GM08714 (cell line): ENCODE data around the gene IRF7.
A peak's percentile ranks its signal among the peaks of the same experiment; 100 is the strongest.

ENCODE experiments used
- H3K4me3 ChIP-seq: fragments of 200-500 bp; sonication (Bioruptor generic); 2 replicates; pipeline ENCODE4 v1.5.1; 2014; ENCODE audit warnings: mild to moderate bottlenecking, low read length, inconsistent platforms
- ZNF274 ChIP-seq: IDR thresholded peaks from 2 replicates; pipeline ENCODE4 v1.6.1; 2012; ENCODE audit warnings: mild to moderate bottlenecking, low read depth, low read length

The IRF7 gene

DNA sequence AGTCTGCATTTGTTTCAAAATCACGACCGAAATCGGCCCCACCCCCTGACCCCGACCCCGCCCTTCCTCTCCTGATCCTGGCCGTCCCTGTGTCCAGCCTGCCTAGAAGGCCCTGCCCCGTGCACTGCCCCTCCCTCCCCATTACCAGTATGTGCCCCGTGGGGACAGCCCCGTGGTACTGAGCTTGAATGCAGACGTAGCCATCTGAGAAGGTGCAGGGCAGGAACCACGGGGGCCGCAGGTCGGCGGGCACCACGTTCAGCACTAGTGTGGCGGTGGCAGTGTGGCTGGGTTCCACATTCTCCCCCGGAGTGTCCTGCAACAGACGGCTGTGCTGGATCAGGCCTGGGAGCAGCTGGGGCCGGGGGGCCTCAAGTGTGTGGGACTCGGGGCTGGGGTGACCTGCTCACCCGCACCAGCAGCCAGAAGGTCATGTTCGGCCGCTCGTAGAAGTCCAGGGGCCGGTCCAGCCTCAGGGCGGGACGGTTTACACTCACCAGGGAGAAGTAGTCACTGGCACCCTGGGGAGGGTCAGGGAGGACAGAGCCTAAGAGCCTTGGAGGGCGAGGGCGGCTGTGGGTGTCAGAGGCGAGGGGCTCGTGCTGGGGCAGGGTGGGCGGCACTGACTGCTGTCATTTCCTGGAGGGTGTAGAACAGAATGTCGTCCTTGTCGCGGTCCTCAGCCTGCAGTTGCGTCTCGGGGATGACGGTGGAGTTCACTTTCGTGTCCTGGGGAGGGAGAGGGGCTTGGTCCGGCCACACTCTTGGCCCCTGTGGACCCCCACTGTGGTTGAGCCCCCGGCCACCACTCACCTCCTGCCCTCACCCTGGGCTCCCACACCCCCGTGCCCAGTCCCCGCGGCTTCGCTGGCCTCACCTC is 5.4 kb upstream of the IRF7 start:
- no peak overlapping the region for H3K4me3 ChIP-seq
- no peak for TF ChIP-seq ZNF274

DNA sequence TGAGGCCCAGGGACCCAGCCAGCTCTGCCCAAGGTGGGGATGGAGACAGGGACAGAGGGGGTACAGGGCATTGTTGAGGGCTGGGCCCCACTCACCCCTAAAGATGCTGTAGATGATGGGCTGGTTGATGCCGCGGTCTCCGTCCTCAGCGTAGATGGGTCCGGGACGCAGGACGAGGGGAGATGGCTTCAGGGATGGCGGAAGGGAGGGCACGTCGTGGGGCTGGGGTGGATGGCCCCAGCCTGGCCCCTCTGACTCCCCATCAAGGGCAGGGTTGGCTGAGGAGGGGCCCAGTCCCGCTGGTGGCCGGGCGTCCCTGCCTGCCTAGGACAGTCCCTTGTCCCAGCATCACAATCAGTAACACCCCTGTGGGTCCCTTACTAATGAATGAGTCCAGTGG is 4.5 kb upstream of the IRF7 start:
- TF ChIP-seq ZNF274, result no peak
- H3K4me3 ChIP-seq, result no peak overlapping the region

DNA sequence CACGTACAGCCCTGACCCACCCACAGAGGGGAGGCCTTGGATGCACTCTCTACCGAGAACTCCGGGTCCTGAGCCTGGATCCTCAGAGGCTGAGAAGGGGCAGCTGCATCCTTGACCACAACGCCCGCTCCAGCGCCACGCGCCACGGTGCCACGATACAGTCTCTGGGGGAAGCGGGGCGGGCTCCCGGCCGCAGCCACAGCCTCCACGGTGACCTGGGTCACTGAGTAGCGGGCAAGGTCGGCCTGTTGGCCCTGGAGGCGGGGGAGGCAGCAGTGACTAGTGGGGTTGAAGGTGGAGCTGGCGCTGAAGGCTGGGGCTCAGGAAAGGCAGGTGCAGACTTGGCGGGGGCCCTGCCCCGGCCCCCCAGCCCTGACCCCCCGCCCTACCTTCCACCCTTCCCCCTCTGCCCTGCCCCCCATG is 3.9 kb upstream of the IRF7 start:
- TF ChIP-seq ZNF274, result no peak
- no peak overlapping the region for H3K4me3 ChIP-seq

DNA sequence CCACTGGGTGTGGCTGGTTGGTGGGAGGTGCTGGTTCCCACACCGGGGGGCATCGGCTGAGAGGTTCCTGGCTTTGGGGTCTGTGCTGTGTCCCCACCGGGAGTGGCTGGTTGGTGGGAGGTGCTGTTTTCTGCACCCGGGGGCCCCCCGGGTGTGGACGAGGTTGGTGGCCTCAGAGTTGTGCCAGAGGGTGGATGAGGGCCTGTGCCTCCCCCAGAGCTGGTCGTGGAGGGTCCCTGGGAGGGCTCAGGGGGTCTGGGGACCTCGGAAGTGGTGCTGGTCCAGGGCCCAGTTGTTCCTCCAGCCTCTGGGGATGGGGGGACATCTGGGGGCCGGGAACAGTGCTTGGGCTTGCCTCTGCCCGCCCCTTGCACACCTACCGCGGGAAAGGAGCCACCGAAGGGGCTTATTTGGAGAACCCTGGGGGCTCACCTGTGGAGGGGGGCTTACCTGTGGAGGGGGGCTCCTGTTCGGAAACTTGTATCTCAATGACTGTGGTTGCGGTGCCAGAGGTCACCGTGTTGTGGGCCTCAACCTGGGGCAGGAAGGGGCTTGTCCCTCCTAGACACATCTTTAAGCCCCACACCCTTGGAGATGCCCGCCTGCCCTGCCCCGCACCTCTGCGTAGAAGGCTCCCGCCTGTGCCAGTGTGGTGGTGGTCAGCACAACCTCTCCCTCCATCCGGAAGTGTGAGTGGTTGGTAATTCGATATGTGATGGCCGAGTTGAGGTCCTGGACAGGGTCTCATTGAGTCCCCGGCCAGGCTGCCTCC is 3.3 kb upstream of the IRF7 start:
- H3K4me3 ChIP-seq, result no peak overlapping the region
- TF ChIP-seq ZNF274, result no peak

DNA sequence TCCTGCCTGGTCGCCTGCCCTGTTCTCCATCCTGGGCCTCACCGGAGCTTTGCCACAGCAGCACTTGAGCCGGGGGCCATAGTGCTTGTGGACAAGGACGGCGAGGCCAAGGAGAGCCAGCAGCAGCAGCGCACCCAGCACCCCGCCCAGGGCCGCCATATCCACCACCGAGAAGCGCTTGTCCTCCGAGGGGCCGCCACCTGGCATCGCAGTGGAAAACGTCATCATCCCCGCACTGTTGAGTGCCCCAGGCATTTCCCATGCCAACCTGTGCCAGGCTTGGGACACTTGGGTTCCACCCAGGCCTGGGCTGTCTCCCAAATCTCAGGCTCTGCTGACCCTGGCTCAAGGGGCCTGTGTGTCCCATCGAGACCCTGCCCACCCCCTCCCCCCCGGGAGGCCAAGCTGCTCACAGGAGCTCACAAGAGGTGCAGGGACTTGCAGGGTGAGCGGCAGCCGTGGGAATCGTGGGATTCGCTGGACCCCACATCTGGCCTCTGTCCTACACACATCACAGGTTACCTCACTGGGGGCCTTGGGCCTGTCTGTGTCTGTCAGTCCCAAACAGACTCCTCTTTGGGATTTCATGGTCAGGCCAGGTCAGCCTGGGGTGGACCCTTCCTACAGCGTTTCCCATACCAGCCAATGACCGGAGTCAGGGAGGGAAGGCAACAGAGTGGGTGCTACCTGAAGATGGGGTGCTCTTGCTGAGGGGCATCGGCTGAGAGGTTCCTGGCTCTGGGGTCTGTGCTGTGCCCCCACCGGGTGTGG is 2.3 kb upstream of the IRF7 start:
- no peak for TF ChIP-seq ZNF274
- no peak overlapping the region for H3K4me3 ChIP-seq

DNA sequence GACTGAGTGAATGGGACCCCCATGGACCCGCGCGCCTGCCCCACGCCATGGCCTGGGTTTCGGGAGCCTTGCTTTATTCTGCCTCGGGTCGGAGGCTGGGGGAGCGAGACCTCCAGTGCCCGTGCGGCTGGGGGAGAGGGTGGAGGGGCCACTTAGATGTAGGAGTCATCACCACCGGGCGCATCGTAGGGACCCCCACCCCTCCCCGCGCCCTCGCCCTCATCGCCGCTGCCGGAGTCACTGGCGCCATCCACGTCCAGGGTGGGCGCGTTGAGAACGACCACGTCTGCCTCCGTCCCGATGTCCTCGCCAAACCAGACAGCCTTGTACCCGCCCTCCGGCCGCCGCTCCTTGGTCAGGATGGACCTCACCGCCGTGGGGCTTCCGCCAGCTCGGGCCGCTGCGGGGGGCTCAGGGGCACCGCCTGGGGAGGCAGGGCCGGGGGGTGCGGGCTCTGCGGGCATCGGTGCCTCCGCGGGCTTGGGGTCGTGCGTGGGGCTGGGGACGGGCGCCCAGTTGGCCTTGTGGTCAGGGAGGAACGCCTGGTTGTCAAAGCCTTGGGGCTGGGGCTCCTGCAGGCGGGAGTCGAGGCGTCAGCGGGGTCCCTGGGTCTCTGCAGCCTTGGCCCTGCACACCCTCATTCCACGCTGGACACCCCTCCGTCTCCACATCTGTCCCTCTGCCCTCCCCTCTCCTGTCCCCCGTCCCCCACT is 1.6 kb upstream of the IRF7 start:
- no peak overlapping the region for H3K4me3 ChIP-seq
- TF ChIP-seq ZNF274, result no peak

DNA sequence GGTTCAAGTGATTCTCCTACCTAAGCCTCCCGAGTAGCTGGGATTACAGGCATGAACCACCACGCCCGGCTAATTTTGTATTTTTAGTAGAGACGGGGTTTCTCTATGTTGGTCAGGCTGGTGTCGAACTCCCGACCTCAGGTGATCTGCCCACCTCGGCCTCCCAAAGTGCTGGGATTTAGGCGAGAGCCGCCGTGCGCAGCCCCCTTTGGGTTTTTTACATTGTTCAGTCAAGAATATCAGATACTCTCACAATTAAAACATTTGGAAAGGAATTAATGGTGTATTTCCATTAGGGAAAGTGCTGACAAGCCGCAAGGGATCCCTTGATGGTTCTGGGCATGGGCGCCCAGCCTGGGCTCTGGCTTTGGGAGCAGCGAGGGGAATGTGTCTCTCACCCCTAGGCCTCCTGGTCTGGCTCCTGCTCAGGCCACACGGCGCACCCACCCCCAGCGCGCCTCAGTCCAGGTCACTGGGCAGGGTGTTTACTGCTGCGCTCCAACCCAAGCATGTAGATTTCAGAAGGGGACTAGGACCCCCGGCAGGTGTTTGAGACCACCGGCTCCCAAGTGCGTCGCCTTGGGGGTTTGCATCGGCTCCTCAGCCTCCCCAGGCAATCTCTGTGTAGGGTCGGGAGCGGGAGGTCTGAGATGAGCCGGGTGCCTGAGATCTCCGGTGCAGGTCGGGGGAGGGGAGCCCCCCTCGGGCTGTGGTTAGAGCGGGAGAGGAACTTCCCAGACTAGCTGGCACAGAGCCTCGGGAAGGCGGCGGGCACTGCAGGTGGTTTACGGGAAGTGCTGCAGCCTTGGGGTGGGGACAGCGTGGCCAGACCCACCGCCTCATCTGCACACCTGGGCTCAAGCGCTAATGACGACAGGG is 809 bp upstream of the IRF7 start:
- peak overlapping the region; percentile 0; the same call in 1 of the 2 replicates for H3K4me3 ChIP-seq
- no peak for TF ChIP-seq ZNF274

DNA sequence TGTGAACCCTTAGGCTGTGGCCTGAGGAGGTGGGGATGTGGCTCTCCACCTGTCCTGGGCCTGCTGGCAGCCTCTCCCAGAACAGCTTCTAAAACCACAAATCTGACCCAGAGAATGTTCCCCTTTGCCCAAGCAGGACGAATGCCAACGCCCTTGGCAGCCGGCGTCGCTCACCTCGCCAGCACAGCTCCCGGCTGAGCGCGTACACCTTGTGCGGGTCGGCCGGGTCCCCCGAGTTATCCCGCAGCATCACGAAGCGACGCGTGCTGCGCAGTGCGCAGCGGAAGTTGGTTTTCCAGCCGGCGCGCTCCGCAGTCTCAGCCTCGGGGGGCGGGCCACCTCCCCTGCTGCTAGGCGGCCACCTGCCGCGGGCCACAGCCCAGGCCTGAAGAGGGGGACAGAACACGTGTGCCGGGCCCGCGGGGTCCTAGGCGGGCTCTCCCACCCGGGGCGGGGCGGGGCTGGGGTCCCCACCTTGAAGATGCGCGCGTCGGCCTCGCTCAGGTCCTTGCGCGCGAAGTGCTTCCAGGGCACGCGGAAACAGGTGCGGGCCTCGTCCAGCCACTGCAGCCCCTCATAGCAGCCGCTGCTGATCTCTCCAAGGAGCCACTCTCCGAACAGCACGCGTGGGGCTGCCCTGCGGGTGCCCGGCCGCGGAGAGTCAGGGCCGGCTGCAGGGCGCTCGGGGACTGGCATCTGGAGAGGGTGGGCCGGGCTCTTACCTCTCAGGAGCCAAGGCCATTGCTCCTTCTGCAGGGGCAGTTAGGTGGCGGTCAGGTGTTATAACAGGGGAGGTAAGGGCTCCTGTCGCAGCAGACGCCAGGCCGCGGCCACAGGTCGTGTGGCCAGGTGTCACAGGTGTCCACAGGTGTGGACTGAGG is 887 bp downstream of the IRF7 start:
- no peak for TF ChIP-seq ZNF274
- peak overlapping the region; percentile 95 for H3K4me3 ChIP-seq

DNA sequence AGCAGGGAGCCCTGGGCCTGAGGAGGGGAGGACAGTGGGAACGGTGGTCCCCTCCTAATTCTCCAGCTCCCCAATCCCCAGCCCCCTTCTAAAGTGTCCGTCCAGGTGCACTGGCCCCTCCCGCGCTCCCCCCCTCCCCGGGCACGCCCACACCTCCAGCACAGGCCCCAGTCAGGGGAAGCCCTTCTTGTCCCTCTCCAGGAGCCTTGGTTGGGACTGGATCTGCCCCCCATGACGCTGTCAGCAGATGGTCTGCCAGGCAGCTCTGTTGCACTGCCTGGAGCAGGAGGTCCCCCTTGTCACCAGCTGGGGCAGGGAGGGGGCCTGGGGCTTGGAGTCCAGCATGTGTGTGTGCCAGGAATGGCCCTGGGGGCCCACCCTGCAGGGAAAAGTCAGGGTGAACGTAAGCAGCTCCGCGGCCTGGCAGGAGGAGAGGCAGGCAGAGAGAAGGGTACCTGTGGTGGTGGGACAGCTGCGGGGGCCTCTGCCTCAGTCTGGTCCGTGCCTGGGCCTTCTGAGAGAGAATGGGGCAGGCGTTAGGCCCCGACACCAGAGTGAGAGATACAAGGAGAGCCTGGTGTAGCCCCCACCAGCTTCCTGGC is 1.6 kb downstream of the IRF7 start:
- peak overlapping the region; percentile 95; the same call in 1 of the 2 replicates for H3K4me3 ChIP-seq
- TF ChIP-seq ZNF274, result no peak

DNA sequence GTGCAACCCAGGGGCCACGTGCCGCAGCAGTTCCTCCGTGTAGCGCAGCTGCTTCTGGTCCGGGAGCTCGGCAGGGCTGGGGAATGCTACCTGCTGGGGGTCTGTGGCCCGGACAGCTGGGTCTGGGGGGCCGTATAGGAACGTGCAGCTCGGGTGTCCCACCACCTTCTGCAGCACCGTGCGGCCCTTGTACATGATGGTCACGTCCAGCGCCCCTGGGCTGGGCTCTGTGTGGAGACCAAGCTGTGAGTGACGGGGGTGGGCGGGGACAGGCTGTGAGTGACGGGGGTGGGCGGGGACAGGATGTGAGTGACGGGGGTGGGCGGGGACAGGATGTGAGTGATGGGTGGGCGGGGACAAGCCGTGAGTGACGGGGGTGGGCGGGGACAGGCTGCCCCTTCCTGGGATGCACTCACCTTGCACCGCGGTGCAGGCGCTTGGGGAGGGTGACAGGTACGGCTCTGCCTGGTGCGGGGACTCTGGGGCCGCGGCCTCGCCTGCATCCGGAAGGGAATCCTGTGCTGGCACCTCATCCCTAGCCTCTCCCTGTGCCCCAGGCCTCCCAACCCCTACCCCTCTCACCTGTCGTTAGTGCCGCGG is 2.3 kb downstream of the IRF7 start:
- peak overlapping the region; percentile 95; the same call in 1 of the 2 replicates for H3K4me3 ChIP-seq

DNA sequence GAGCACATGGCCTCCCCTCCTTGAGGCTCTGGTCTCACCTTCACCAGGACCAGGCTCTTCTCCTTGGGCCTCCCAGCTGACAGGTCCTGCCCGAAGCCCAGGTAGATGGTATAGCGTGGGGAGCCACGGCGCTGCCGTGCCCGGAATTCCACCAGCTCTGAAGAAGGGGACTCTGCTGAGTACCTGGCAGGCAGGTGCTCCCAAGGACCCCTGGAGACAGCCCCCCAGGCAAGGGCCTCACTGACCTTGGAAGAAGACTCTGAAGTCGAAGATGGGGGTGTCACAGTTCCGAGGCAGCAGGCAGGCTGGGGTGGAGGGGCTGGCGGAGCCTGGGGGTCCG is 2.8 kb downstream of the IRF7 start:
- no peak overlapping the region for H3K4me3 ChIP-seq
- TF ChIP-seq ZNF274, result no peak

More for the DNA sequence above, 2.3 kb downstream of the IRF7 start:
- no peak for TF ChIP-seq ZNF274
